Natural killer cell (primary cell): Measurements from ENCODE around the gene FOXL2. TPM values are rescaled to one million over a fixed set of nuclear protein-coding genes. Genes with fewer than 3 reads are reported as not detected.

ENCODE experiments used
- ATAC-seq, 3 donors: fragments of 150-1000 bp in 2 of 3; fragments of 200-7000 bp in 1 of 3; cut with Tn5 transposase; 1 replicate in 1 of 3; 2 replicates in 2 of 3; pipeline ENCODE4 v1.10.0; 2021; ENCODE audit warnings: mild to moderate bottlenecking in 2 of 3, moderate library complexity in 2 of 3
- DNase-seq, 2 donors: peaks; one replicate each; pipeline versions ENCODE4 v3.0.0 to v3.0.0-alpha.2; 2013 to 2021; ENCODE audit warnings: mixed read lengths in 1 of 2
- H3K27ac ChIP-seq: one replicate; pipeline ENCODE4 v1.5.1; 2013; ENCODE audit warnings: mild to moderate bottlenecking, low read length
- H3K27me3 ChIP-seq: one replicate; pipeline ENCODE4 v1.6.1; 2013; ENCODE audit warnings: low read length; ENCODE audit not compliant: control insufficient read depth, insufficient read depth
- H3K36me3 ChIP-seq: one replicate; pipeline ENCODE4 v1.6.1; 2013; ENCODE audit warnings: low read length; ENCODE audit not compliant: control insufficient read depth, insufficient read depth
- H3K4me1 ChIP-seq: one replicate; pipeline ENCODE4 v1.6.1; 2013; ENCODE audit warnings: low read length; ENCODE audit not compliant: control insufficient read depth, insufficient read depth
- H3K4me3 ChIP-seq: one replicate; pipeline ENCODE4 v1.5.1; 2013; ENCODE audit warnings: low read length
- H3K9me3 ChIP-seq: one replicate; pipeline ENCODE4 v1.6.1; 2013; ENCODE audit warnings: low read length; ENCODE audit not compliant: control insufficient read depth, insufficient read depth
- H3K27ac Mint-ChIP-seq, 2 donors: one replicate each; pipeline ENCODE4 v1.8.0; 2022; ENCODE audit warnings: mild to moderate bottlenecking in 2 of 2, mixed read lengths in 2 of 2, moderate library complexity in 1 of 2
- H3K27me3 Mint-ChIP-seq, 2 donors: one replicate each; pipeline ENCODE4 v1.8.0; 2022; ENCODE audit warnings: low read depth in 2 of 2, mixed read lengths in 2 of 2
- H3K36me3 Mint-ChIP-seq: one replicate; pipeline ENCODE4 v1.8.0; 2022; ENCODE audit warnings: mixed read lengths
- H3K4me1 Mint-ChIP-seq, 2 donors: one replicate each; pipeline ENCODE4 v1.8.0; 2022; ENCODE audit warnings: mixed read lengths in 2 of 2
- H3K4me3 Mint-ChIP-seq: one replicate; pipeline ENCODE4 v1.8.0; 2022; ENCODE audit warnings: mild to moderate bottlenecking, moderate library complexity, mixed read lengths
- H3K9me3 Mint-ChIP-seq, 2 donors: one replicate each; pipeline ENCODE4 v1.8.0; 2022; ENCODE audit warnings: mixed read lengths in 2 of 2
- WGBS: methylation state at CpG from one replicate; pipeline ENCODE4 v1.1.7; 2013; ENCODE audit warnings: missing lambda C conversion rate; ENCODE audit not compliant: insufficient coverage; 5-methylcytosine and 5-hydroxymethylcytosine counted together
- intact Hi-C: fragments of 100-400 bp; cut with micrococcal nuclease; formaldehyde crosslinking; loops from one replicate; pipeline ENCODE4 v1.14.2; 2022
- total RNA-seq, 4 donors: library from RNA; stranded (reverse); fragments of 120-200 nt in 1 of 4; gene quantifications; one replicate each; pipeline versions ENCODE4 v1.2.3 to v1.2.4, GENCODE V29; 2013 to 2022
- TF ChIP-seq, protein P1 (sequence below): fragments of 200-600 bp; IDR thresholded peaks from one replicate; pipeline ENCODE4 v1.8.0; 2022; ENCODE audit warnings: antibody characterized with exemption

The FOXL2 gene
- total RNA-seq, 3 donors from 2014 or later (not counting 1 experiment from before 2014, with no cell fraction given) = not detected

DNA sequence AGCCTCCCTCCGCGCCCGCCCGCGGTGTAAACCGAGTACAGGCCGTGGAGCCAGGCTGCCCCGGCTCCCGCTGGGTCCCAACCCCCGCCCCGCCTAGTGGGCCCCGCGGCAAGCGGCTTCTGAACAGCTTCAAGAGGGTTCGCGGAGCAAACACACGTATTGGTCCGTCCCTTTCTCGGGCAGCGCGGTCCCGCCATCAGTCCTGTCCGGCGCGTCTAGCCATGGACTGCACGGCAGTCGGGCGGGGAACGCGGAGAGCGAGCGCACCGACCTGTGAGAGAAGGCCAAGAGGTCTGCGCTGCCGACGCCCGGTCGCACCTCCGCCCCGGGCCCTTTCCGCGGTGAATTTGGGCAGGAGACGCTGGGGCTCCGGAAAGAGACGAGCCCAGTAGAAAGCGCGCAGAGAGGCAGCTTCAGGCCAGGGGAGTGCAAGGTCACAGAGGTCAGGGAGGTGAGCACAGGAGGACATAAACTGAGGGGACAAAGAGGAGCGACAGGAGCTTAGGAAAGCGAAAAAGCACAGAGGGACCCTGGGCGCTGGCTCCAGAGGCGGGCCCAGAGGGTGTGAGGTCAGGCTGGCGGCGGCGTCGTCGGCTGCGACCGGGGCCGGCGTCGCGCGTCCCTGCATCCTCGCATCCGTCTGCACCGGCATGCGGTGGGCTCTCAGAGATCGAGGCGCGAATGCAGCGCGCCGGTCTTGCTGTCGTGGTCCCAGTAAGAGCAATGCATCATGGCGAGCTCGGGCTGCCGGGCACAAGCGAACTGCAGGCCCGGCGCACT lies 1.8 kb downstream of the FOXL2 start:
- Histone ChIP-seq H3K9me3 (no peaks in the 10 kb centered on the region), H3K36me3 (no peaks in the 10 kb centered on the region), H3K27me3 (peaks cover 78% of the 10 kb centered on the region), H3K4me3 (no peak overlapping the region), H3K4me1 (peaks cover 44% of the 10 kb centered on the region), H3K27ac (no peak overlapping the region)
- intact Hi-C loops = no loop called here
- peak overlapping the region; percentile 92 for H3K4me3 Mint-ChIP-seq
- ATAC-seq (peak; percentile 48 to 51 (median 48)), DNase-seq (peak; percentile 24 to 42)
- WGBS = 3% methylated on average over 80 of the region's 80 CpGs
- no peaks in the 10 kb centered on the region for H3K36me3 Mint-ChIP-seq
- H3K4me1 Mint-ChIP-seq = peaks cover 19 to 30% of the 10 kb centered on the region in 2 donors
- peak overlapping the region; percentile 6 to 14 for H3K27ac Mint-ChIP-seq
- peaks cover 67 to 75% of the 10 kb centered on the region in 2 donors for H3K27me3 Mint-ChIP-seq
- H3K9me3 Mint-ChIP-seq = no peaks in the 10 kb centered on the region
- TF ChIP-seq, protein P1, sequence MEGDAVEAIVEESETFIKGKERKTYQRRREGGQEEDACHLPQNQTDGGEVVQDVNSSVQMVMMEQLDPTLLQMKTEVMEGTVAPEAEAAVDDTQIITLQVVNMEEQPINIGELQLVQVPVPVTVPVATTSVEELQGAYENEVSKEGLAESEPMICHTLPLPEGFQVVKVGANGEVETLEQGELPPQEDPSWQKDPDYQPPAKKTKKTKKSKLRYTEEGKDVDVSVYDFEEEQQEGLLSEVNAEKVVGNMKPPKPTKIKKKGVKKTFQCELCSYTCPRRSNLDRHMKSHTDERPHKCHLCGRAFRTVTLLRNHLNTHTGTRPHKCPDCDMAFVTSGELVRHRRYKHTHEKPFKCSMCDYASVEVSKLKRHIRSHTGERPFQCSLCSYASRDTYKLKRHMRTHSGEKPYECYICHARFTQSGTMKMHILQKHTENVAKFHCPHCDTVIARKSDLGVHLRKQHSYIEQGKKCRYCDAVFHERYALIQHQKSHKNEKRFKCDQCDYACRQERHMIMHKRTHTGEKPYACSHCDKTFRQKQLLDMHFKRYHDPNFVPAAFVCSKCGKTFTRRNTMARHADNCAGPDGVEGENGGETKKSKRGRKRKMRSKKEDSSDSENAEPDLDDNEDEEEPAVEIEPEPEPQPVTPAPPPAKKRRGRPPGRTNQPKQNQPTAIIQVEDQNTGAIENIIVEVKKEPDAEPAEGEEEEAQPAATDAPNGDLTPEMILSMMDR = no peak

DNA sequence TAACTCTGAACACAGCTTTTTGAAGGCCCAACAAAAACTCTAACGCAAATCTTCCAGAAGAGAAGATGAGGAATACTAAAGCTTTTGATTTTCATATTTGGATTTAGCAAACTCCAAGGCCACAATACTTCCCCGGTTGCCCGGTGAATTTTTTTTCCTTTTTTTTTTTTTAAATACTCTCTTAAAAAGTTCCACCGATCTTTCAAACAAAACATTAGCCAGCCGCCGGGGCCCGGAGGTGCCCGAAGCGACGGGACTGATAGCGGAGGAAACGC lies 2.3 kb downstream of the FOXL2 start:
- no peaks in the 10 kb centered on the region for H3K36me3 Mint-ChIP-seq

DNA sequence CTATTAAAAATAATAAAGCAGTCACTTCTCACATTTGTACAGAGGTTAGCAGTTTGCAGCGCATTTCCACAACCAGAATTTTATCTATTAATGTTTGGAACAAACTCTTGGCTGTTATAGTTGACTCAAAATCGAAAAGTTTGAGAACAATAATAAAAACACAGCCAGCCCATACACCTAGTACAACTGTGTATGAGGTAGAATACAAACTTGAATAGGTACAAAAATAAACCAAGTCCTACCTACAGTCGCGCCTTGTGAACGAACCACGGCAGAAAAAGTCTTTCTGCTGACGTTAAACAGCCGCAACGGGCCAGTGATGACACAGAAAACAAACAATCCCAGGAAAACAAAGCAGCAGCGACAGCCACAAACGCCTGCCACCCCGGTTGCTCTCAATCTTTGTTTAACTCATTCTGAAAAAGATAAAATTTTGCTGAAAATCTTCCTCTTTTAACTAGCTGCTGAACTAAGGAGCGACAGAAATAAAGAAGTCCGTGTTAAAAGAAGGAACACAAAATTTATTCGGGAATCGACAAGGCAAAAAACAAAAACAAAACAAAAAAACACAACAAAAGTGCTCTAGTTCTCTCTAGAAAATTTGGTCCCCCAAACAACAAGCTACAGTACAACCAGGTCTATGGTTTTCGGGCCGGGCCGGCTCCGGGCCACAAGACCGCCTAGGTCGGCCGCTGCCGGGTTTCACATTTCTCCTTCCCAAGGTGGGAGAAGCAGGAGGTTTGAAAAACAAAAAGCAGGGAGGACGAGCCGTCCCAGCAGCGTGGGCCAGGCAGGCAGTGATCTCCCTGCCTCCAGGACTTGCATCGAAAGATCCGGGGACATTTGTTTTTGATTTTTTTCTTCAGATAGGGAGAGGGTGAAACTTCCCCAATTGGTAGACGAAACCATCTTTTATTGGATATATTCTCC lies 2.9 kb downstream of the FOXL2 start:
- Mint-ChIP-seq H3K27ac (no peak overlapping the region), H3K4me3 (peak overlapping the region; percentile 79), H3K4me1 (peaks cover 19 to 34% of the 10 kb centered on the region in 2 donors), H3K36me3 (no peaks in the 10 kb centered on the region), H3K9me3 (no peaks in the 10 kb centered on the region), H3K27me3 (peaks cover 71 to 74% of the 10 kb centered on the region in 2 donors)
- H3K27ac ChIP-seq = no peak overlapping the region
- 14% methylated on average over 27 of the region's 30 CpGs for WGBS
- TF ChIP-seq, protein P1 = no peak
- peaks cover 82% of the 10 kb centered on the region for H3K27me3 ChIP-seq
- no peaks in the 10 kb centered on the region for H3K36me3 ChIP-seq
- peak in 1 of 2 donors; percentile 44 for DNase-seq
- peaks cover 47% of the 10 kb centered on the region for H3K4me1 ChIP-seq
- ATAC-seq = no peak
- intact Hi-C loops = no loop called here
- no peak overlapping the region for H3K4me3 ChIP-seq
- H3K9me3 ChIP-seq = no peaks in the 10 kb centered on the region

More for the DNA sequence above, 2.3 kb downstream of the FOXL2 start:
- Histone ChIP-seq H3K4me1 (peaks cover 44% of the 10 kb centered on the region), H3K27me3 (peaks cover 80% of the 10 kb centered on the region), H3K9me3 (no peaks in the 10 kb centered on the region), H3K4me3 (no peak overlapping the region), H3K27ac (no peak overlapping the region), H3K36me3 (no peaks in the 10 kb centered on the region)
- DNase-seq (no peak), ATAC-seq (no peak)
- TF ChIP-seq, protein P1 = no peak
- 5% methylated on average over 11 of the region's 12 CpGs for WGBS
- H3K27ac Mint-ChIP-seq = no peak overlapping the region
- intact Hi-C loops = no loop called here
- H3K4me3 Mint-ChIP-seq = peak overlapping the region; percentile 92
- H3K4me1 Mint-ChIP-seq = peaks cover 19 to 33% of the 10 kb centered on the region in 2 donors
- H3K27me3 Mint-ChIP-seq = peaks cover 71 to 75% of the 10 kb centered on the region in 2 donors
- no peaks in the 10 kb centered on the region for H3K9me3 Mint-ChIP-seq
